HG03060 (cell line): Measurements from ENCODE around the gene LSAMP.

Experiments used
- ATAC-seq: cut with Tn5 transposase; IDR thresholded peaks from one replicate; pipeline ENCODE4 v1.9.1; 2021; ENCODE audit warnings: low read depth, moderate number of reproducible peaks; ENCODE audit not compliant: unreplicated experiment

Gene LSAMP

DNA sequence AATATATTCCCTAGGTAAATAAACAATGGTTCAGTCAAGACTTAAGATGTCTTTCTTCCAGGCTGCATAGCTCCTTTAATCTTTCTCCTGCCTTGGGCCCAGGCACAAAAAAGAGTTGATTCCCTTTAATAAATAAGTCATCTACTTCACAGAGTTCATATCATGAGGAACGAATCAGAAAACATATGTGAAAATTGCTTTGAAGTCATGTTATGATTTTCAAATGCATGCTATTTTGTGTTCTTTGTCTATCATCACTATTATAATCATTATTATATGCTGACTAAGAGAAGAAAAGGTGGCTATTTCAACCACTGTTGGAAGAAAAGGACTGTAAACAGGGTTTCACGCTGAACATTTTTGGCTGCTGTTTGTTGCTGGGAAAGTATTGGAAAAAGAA lies 70.4 kb downstream of the LSAMP start:
- no peak for ATAC-seq

DNA sequence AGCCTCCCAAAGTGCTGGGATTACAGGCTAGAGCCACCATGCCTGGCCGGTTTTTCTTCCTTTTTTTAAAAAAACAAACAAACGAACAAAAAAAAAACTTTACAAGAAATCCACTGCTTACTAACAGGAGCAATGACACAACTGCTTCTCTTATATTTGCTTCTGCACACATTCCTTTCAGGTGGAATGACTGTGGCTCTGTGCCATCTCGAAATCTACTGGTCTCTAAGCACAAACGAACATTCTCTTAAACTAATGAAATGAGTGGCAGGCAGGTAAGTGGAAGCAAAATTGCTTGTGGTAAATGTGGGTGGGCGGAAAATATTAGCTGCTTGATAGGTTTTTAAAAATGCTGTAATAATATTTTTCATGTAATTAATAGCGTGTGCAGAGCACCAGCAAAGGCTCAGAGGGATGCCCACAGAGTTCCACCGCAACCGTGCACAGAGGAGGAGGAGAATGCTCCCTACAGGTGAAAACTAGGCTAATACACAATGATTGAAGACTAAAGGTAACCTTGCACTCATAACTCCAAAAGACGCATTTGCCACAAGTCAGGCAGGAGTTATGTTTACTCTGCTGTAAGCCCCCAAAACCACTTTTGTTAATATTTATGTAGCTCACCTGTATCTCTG lies 77.4 kb downstream of the LSAMP start:
- no peak for ATAC-seq

DNA sequence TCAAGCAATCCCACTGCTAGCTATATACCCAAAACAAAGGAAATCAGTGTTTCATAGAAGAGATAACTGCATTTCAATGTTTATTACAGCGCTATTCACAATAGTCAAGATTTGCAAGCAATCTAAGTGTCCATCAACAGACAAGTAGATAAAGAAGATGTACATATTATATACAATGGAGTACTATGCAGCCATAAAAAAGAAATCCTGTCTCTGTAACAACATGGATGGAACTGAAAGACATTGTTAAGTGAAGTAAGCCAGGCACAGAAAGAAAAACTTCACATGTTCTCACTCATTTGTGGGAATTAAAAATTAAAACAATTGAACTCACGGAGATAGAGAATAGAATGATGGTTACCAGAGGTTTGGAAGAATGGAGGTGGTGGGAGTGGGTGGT lies 89.2 kb downstream of the LSAMP start:
- no peak for ATAC-seq

DNA sequence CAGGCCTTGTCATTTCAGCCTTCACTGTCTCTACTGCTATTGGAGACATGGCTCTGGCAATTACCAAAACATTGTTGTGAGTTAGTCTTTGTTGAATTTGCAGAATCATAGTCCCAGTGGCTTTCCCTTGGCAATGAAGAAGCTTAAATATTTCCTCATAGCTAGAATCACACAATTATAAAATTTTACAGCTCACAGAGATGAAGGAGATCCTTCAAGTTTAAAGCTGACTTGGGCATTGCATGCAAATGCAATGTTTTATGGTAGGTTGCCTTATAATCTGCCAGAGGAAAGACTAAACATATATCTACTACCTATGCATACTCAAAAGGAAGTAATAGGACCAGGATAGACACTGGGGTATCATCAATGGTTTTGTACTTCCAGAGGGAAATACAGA lies 90.9 kb downstream of the LSAMP start:
- no peak for ATAC-seq

DNA sequence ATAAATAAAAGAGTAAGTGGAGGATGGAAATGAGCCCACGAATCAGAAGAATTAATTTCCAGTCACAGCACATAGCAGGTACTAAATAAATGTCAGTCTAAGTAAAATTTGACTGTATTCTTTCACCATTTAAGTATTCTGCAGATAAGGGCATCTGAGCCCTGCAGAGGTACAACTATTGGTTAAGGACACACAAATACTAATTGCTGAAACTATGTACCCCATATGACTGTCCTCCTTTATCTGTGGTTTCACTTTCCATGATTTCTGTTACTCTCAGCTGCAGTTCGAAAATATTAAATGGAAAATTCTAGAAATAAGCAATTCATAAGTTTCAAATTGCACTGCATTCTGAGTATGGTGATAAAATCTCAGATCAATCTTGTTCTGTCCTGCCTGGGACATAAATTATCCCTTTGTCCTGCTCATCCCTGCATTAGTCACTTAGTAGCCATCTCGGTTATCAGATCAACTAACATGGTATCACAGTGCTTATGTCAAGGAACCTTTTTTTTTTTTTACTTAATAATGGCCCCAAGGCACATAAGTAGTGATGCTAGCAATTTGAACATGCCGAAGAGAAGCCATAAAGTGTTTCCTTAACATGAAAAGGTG lies 95.1 kb downstream of the LSAMP start:
- no peak for ATAC-seq

DNA sequence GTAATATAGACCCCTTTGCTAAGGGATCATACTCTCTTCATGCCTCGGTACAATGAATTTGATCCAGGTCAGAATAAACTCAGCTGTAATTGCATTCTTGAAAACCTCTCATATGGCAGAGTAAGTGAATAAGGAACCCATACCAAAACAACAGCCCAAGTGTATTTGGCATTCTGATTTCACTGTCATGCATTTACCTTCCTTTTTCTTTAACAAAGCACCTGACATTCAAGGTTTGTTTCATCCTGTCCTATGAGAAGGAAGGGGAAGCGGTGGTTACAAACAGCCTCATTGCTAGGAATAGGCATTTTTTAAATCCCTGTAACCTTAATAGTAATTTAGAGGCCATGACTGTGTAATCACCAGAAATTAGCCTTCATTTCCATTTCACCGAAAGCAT lies 97.1 kb downstream of the LSAMP start:
- no peak for ATAC-seq

DNA sequence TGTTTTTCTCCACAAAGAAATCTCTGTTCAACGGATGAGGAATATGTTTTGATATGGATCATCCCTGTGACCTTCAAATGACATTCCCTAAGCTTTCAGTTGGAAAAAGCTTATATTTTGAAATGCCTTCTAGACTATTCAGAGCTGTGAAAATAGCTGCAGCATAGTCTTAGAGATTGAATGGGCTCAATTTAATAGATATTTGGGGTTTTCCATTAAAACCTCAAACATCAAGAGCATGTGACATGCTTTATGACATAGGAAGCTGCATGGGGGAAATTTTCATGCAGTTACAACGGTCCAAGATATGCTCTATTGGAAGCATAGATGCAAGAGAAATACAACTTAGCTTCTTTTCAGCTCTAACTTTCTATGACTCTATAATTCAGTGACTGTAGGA lies 102.8 kb downstream of the LSAMP start:
- no peak for ATAC-seq

DNA sequence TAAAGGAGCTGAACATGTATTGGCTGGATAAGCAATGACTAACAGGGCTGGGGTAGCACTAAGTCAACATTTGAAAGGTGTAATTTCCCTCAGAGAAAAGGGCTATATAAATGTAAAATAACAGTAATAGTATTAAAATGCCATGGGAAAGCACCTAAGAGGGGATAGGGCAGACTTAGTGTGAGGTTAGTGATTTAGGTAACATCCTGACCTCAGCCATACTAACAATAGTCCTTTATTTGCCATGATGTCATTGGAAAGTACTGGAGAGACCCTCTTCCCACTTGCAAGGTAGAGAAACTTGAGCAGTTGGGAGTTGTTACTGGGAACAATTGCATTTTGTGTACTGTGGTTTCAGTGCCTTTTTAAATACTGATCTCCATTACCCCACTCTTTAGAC lies 103.4 kb downstream of the LSAMP start:
- no peak for ATAC-seq

DNA sequence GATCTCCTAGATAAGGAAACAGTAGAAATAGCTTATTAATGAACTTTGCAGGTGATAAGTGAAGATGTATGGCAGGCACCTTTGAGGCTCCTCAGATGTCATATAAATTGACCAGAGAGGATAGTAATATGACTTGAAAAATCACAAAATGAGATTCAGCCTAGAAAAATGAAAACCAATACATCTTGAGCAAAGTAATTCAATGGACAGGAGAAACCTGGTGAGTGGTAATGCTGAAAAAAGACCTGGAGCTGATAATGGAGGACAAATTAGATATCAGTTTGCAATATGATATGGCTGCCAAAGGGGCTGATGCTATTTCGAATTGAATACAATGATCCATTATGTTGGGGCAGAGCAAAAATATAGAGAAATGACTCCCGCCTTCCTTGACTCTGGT lies 103.9 kb downstream of the LSAMP start:
- ATAC-seq: no peak

DNA sequence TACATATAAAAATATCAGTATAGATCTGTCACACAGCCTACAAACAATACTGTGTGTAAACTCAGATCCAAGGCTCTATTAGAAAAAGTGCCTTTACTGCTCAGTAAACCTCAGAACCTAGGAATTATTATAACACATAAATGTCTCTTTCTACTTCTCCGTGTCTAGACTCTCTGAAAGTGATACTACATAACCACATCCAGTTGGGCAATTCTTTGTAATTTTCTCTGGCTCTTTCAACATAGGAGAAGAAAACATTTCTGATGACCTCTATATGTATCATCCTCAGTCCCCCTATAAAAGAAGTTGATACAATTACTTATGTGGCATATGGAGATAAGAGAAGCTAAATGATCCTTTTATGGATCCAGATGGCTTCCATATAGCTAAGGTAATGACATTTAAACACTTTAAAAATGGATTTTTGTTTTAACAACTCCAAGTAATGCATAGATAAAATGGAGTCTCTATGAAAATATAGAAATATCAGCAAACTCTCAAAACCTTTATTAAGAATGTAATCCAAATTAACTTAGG lies 104.5 kb downstream of the LSAMP start:
- ATAC-seq: no peak

DNA sequence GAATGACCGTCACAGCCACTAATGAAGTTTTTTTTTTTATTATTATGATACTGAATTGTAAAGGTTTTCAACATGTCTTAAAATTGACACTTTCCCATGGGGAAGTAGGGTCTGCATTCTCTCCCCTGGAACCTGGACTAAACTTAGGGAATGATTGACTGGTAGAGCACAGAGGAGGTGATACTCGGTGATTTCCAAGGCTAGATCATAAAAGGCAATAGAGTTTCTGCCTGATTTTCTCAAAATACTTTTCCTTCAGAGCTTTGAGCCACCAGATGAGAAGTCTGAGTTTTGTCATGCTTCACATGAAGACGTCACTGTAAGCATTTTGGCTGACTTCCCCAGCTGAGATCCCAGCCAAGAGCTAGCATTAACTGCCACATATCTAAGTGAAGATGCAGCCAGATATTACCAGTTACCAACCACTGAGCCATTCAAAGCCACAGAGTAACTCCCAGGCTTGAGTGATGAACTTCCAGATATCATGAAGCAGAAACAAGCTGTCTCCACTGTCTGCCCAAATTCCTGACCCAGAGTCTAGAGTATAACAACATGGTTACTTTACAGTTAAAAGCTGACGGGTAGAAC lies 105.8 kb downstream of the LSAMP start:
- ATAC-seq: no peak

DNA sequence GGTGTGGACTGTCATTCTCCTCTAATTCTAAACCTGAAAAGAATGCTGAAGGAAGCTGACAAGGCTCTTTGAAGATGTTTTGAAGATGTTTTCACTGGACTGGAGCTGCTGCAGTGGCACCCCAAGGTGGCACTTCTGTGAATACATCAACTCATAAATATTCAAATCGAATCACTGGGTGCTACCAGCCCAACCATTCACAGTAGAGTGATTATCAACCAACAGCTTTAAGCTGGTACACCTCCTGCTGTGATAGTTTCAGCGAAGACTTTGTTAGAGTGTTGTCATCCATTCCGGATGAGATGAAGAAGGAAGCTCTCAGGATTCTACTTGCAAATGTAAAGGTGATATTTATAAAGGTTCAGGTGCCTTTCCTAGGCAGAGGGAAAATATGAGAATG lies 106.6 kb downstream of the LSAMP start:
- no peak for ATAC-seq

DNA sequence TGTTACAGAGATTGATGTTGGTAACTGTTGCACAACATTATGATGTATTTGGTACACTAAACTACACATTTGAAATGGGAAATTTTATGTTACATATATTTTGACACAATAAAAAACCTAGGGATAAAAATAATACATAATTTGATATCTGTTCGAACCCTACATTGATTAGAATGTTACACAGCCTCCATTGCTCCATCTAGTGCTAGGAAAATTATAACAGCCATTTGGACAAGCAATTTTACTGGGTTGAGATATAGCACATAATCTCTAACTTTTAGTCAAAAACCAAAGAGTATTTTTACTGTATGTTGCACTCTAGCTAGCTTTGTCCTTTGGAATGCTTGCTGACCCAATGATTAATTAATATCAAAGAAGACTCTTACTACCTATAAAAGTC lies 108.1 kb downstream of the LSAMP start:
- no peak for ATAC-seq

DNA sequence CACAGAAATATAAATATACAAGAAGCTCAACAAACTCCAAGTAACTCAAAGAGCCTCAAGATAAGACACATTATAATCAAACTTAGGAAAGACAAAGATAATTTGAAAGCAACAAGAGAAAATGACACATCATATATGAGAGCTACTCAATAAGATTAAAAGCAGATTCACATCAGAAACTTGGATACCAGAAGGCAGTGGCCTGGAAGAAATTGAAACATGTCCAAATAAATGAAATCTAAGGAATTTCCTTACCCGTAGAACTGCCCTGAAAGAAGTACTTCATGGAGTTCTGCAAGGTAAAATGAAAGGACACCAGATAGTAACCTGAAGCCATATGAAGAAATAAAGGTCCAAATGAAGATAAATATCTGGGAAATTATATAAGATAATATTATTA lies 113.9 kb downstream of the LSAMP start:
- ATAC-seq: no peak

DNA sequence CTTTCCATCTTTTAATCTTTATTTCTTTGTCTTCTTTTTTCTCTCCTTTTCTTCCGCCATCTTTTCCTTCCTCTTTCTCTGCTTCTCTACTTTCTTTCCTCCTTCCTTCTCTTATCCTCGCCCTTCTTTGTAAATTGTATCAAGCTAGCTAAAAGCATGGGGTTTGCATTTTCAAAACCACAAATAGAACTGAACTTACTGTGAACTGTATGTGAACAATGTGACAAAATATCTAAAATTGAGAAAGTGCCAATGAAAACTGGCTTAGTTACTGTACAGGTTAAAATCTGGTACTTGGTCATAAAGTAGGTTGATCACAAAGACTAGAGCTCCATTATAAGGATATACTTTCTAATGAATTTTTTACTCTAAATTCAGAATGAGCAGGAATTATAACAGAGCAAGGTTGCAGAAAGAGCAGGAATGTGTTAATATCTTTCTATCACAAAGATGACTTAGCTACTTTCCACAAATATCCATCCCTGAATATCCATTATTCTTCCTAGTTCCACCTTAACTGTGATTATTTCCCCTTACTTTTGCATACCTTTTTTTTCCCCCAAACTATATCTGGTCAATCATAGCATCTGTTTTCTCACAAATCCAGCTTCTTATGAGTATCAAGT lies 122.4 kb downstream of the LSAMP start:
- ATAC-seq: no peak

DNA sequence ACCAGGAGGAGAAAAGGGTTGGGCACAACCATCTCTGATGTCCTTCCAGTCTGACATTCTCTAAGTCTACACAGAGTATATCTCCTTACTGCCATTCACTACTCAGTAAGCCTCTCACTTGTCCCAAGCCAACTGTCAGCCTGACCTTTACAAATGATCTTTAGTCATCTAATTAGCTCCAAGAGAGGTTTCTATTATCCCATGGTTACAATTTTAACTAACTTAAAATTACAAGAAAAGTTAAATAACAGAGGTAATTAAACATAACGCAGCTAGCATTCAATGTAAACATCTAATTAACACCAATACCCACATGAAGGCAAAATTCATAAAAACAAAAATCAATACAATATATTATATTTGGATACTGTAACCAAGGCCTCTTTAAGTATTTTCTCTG lies 126.9 kb downstream of the LSAMP start:
- no peak for ATAC-seq

DNA sequence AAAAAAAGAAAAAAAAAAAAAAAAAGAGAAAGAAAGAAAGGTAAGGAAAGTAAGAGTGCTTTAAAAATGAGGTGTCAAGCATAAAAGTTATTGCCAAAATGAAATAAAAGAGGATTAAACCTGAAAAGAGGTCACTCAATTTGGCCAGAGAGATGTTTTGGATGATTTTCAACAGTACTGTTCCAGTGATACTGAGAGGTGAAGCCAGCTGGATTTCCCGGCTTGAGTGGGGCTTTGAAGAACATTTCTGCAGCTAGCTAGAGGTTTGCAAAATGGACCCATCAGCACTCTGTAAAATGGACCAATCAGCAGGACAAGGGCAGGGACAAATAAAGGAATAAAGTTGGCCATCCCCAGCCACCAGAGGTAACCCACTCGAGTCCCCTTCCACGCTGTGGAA lies 128.5 kb downstream of the LSAMP start:
- ATAC-seq: no peak

DNA sequence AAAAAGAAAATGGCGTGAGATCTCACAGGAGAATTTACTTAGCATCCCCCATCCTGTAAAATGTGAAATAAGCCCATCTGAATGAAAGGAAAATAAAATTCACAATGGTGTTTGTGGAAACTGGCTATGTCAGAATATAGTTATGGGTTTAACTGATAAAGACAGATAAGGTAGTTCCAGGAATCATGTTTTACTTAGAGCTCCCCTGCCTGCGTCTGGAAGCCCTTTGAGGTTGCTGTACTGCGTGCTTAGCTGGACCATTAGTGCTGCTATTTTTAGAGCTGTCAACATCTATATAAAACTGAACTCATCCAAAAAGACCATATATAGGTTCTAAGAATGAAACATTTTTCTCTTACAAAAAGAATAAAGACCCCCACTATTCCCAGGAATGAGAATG lies 130.8 kb downstream of the LSAMP start:
- ATAC-seq: no peak

DNA sequence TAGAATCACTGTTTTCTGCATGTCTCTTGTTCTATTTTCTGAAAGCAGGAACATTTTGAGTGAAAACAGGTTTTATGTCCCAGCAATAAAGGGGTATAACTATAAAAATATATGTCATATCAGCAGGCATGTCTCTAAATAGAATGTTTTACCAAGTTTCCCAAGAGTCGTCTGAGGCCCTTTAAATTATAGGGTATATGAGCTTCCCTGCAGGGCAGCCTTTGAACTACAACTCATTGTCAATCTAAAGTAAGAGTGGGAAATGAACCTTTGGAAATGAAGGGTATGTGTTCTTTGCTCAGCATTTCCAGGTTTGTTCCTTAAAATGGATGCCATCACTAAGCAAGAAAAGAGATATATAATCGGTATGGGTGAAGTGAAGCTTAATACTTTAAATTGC lies 138.6 kb downstream of the LSAMP start:
- no peak for ATAC-seq

DNA sequence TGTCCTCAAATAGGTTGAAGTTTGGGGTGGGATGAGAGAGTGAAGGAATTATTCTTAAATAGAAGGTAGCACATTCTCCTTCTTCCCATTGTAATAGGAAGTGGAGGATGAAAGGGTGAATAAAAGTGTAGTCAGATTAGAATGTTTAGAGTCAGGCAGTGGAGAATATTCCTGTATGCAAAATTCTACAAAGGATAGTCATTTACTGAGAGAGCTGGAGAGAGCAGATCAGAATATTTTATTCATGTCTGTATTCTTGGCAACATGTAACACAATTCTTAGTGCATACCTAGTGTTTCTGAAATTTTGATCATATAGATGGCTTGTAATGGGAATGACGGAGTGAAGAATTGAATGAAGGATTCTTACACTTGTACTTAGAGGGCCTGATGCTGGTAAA lies 139.1 kb downstream of the LSAMP start:
- no peak for ATAC-seq

DNA sequence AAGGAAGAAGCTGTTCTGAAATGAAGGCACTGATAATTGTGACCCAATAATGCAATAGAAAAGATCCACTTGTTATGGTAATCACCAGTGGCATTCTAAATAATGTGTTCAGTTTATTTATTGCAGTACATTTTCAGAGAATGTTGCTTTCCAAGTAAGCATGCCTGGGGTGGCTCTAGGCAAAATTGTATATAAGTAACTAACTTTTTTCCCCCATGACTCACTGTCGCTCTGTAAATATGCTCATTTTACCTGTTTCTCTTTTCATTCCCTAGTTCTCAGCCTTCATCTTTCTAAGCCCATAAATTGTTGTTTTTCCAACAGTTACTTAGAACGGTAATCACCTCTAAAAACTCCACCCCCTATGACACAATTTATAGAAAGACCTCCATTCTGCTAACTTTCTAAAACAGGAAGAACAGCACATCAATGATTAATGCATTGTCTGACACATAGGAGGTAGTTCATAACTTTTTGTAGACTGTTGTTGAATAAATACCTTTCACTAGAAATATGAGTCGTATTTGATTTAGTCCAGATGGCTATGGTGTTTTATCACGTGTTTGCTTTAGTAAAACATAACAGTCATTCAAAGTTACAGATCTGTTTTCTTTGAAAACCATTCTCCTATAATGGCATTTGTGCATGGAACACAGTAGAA lies 143.1 kb downstream of the LSAMP start:
- ATAC-seq: no peak
